ENCODE measurements around the gene C10orf71. TPM values are rescaled to one million over a fixed set of nuclear protein-coding genes. Genes with fewer than 3 reads are reported as not detected.

Gene C10orf71
- total RNA-seq, 1 experiment from 2014 or later, result not detected

DNA sequence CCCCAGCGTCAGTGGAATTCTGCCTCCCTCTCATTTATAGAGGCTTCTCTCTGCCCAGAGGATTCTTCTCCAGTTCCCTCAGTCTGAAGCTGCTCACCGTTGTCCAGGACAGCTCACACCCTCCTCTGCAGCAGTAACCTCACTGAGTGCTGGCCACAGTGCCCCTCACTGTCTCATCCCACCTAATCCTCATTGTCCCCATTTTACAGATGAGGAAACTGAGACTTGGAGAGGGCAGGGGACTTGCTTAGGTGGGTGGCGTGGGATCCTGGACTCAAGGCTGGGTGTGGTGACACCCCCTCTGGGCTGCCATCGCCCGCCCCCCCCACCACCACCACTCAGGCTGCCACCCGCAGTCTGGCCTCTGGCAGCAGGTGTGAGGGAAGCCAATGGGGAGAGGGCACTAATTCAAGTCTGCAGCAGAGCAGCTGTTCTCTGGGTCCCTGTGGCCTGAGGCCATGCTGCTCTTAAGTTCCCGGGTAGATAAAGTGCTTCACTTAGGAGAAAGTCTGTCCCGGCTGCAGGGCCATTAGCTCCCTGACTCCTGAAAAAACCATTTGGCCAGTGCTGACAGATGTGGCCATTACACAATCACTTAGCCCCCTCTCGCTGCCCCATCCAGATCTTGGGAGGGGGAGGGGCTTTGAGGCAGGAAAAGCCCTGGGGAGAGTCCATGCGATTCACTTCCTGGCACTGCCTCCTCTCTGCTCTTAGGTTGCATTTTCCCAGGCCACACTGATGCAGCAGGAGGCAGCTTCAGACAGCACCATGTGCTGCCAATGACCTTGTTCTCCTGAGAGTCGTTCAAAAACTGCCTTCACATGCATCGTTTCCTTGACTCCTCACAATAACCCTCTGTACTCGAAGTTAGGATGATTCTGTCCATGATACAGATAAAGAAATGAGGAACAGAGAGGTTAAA, 60.6 kb downstream of the C10orf71 start (continued):
- TF ChIP-seq, protein P1, sequence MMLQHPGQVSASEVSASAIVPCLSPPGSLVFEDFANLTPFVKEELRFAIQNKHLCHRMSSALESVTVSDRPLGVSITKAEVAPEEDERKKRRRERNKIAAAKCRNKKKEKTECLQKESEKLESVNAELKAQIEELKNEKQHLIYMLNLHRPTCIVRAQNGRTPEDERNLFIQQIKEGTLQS (IDR thresholded peaks at IDR 0.05), result no peak
- TF ChIP-seq YY1 (IDR thresholded peaks at IDR 0.05; ENCODE audit: extremely low read depth, insufficient replicate concordance, low read depth, low read length) (no peak), RAD21 (IDR thresholded peaks at IDR 0.05; ENCODE audit: low read depth) (no peak), ELF1 (IDR thresholded peaks at IDR 0.05; ENCODE audit: borderline replicate concordance, low read depth) (no peak), SP1 (IDR thresholded peaks at IDR 0.05; ENCODE audit: low read depth) (no peak)

DNA sequence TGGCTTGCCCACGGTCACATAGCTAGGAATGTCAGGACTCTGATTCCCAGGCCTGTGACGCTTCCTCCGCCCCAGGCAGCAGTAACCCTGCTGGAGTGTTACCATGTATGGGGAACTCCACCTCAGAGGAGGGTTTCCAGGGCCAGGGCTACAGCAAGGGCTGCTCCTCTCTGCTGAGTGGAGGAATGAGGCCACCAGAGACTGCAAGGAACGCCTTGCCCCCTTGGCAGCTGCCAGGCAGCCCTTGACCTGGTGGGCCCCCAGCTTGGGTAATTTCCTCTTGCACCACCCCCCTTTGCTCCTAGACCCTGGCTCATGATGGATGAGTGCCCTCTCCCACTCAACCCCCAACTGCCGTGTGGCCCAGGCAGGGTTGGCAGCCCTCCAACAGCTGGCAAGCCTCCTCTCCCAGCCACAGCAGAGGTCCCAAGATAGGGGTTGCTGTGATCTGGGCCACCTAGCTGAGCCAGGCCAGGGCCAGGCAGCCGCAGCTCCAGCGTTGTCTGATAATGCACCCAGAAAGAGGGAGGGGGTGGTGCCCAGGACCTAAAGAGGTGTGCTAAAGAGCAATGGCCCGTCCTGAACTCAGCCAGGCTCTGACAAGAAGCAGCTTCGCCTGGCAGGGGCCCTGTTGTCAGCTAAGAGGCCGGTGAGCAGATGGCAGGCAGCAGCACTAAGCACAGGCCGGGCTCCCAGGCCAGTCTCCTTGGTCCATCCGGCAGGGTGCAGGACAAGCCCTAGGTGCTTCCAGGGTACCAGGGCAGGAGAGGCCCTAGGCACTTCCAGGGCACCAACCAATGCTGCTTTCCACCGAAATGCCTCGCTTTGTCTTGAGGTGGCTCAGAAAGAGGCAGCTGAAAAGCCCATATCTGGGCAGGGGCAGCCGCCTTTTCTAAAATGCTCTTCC, 61.6 kb downstream of the C10orf71 start:
- Histone ChIP-seq H3K4me3 (replicated peaks in 1 of 2; ENCODE audit: low read depth in 1 of 2, low read length in 2 of 2) (no peak overlapping the region), H3K27ac (ENCODE audit: low read depth, low read length) (no peak overlapping the region), H3K9ac (ENCODE audit: low read length) (no peak overlapping the region), H3K9me2 (ENCODE audit: insufficient read depth) (no peaks in the 10 kb centered on the region), H3K36me3 (ENCODE audit: control insufficient read depth in 1 of 2, insufficient read depth in 2 of 2, low read length in 2 of 2) (no peaks in the 10 kb centered on the region), H2AFZ (ENCODE audit: low read depth, low read length, poor library complexity, severe bottlenecking) (no peak overlapping the region), H4K20me1 (ENCODE audit: insufficient read depth) (no peaks in the 10 kb centered on the region), H3K4me2 (ENCODE audit: low read length) (no peak overlapping the region), H3K79me2 (ENCODE audit: insufficient read depth, low read length) (no peaks in the 10 kb centered on the region), H3K27me3 (ENCODE audit: insufficient read depth, low read length) (peaks cover 8% of the 10 kb centered on the region; the same call in 1 of the 2 replicates), H3K4me1 (ENCODE audit: control insufficient read depth in 1 of 2, insufficient read depth in 2 of 2, low read length in 2 of 2) (no peaks in the 10 kb centered on the region; a peak in 1 of 4 replicates), H3K9me3 (ENCODE audit: control insufficient read depth in 1 of 2, insufficient read depth in 1 of 2, low read depth in 1 of 2, low read length in 2 of 2) (no peaks in the 10 kb centered on the region)
- RAD21 ChIA-PET (ENCODE audit: low non-redundant PET in 1 of 2, low total read pairs in 2 of 2, uncharacterized antibody in 2 of 2, unreplicated experiment in 2 of 2), result no interaction called here
- POLR2A ChIA-PET, result no interaction called here
- ATAC-seq (no peak), DNase-seq (ENCODE audit: low read depth, low spot score) (no peak)
- intact Hi-C loops (cut with micrococcal nuclease), result no loop called here
- BruUV-seq (replicated peaks), result no TSS peak
- CTCF ChIA-PET, result no interaction called here
- no peak for TF ChIP-seq YY1 (IDR thresholded peaks at IDR 0.05; ENCODE audit: extremely low read depth, insufficient replicate concordance, low read depth, low read length)
- no peak for TF ChIP-seq POLR2A (IDR thresholded peaks at IDR 0.05; ENCODE audit: borderline replicate concordance, extremely low read depth, insufficient read depth, insufficient read length)
- no peak for TF ChIP-seq ELF1 (IDR thresholded peaks at IDR 0.05; ENCODE audit: borderline replicate concordance, low read depth)
- no peak for TF ChIP-seq EZH2phosphoT487 (IDR thresholded peaks at IDR 0.05; ENCODE audit: borderline replicate concordance)
- no peak for TF ChIP-seq POLR2AphosphoS5 (IDR thresholded peaks at IDR 0.05; ENCODE audit: low read depth, low read length)
- no peak for TF ChIP-seq ZFX (IDR thresholded peaks at IDR 0.05)
- TF ChIP-seq JUND (IDR thresholded peaks at IDR 0.05), result no peak
- TF ChIP-seq FOSL1 (IDR thresholded peaks at IDR 0.05; ENCODE audit: low read depth), result no peak
- TF ChIP-seq, protein P2, sequence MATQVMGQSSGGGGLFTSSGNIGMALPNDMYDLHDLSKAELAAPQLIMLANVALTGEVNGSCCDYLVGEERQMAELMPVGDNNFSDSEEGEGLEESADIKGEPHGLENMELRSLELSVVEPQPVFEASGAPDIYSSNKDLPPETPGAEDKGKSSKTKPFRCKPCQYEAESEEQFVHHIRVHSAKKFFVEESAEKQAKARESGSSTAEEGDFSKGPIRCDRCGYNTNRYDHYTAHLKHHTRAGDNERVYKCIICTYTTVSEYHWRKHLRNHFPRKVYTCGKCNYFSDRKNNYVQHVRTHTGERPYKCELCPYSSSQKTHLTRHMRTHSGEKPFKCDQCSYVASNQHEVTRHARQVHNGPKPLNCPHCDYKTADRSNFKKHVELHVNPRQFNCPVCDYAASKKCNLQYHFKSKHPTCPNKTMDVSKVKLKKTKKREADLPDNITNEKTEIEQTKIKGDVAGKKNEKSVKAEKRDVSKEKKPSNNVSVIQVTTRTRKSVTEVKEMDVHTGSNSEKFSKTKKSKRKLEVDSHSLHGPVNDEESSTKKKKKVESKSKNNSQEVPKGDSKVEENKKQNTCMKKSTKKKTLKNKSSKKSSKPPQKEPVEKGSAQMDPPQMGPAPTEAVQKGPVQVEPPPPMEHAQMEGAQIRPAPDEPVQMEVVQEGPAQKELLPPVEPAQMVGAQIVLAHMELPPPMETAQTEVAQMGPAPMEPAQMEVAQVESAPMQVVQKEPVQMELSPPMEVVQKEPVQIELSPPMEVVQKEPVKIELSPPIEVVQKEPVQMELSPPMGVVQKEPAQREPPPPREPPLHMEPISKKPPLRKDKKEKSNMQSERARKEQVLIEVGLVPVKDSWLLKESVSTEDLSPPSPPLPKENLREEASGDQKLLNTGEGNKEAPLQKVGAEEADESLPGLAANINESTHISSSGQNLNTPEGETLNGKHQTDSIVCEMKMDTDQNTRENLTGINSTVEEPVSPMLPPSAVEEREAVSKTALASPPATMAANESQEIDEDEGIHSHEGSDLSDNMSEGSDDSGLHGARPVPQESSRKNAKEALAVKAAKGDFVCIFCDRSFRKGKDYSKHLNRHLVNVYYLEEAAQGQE (IDR thresholded peaks at IDR 0.05; ENCODE audit: low read depth), result no peak
- TF ChIP-seq, protein P1 (IDR thresholded peaks at IDR 0.05), result no peak
- TF ChIP-seq, protein P3, sequence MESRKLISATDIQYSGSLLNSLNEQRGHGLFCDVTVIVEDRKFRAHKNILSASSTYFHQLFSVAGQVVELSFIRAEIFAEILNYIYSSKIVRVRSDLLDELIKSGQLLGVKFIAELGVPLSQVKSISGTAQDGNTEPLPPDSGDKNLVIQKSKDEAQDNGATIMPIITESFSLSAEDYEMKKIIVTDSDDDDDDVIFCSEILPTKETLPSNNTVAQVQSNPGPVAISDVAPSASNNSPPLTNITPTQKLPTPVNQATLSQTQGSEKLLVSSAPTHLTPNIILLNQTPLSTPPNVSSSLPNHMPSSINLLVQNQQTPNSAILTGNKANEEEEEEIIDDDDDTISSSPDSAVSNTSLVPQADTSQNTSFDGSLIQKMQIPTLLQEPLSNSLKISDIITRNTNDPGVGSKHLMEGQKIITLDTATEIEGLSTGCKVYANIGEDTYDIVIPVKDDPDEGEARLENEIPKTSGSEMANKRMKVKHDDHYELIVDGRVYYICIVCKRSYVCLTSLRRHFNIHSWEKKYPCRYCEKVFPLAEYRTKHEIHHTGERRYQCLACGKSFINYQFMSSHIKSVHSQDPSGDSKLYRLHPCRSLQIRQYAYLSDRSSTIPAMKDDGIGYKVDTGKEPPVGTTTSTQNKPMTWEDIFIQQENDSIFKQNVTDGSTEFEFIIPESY (IDR thresholded peaks at IDR 0.05; ENCODE audit: extremely low read depth, insufficient replicate concordance, low read length), result no peak

Data from HCT116 (cell line).